ENCODE results near the gene PTGR3. TPM values are rescaled to one million over a fixed set of nuclear protein-coding genes. Genes with fewer than 3 reads are reported as not detected.

Gene PTGR3
- total and polyA plus RNA-seq, 2 of the 8 experiments (the other 6 are each of a cell fraction or from before 2014, with no cell fraction given) = 2.0 to 3.6 TPM

DNA sequence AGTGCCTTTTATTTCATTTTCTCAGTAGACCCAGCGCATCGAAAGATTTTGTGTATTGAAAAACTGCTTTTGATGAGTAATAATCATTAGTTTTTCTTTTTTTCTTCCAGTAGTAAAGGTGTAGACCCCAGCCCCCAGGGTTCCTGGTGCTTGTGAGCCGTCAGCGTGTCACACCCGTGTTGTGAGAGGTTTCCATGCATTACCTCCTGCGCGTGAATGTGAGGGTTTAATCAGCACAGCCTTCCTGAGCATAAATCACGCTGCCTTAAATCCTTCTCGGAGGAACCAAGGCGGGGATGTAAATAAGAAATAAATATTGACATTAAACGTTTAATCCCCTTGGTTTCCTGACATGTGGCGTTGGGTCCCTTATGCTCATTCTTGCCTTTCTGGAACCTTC lies 26.0 kb upstream of the PTGR3 start (continued):
- no peak for TF ChIP-seq SRF (IDR thresholded peaks at IDR 0.05; ENCODE audit: low read depth, low read length)
- TF ChIP-seq, protein P1, sequence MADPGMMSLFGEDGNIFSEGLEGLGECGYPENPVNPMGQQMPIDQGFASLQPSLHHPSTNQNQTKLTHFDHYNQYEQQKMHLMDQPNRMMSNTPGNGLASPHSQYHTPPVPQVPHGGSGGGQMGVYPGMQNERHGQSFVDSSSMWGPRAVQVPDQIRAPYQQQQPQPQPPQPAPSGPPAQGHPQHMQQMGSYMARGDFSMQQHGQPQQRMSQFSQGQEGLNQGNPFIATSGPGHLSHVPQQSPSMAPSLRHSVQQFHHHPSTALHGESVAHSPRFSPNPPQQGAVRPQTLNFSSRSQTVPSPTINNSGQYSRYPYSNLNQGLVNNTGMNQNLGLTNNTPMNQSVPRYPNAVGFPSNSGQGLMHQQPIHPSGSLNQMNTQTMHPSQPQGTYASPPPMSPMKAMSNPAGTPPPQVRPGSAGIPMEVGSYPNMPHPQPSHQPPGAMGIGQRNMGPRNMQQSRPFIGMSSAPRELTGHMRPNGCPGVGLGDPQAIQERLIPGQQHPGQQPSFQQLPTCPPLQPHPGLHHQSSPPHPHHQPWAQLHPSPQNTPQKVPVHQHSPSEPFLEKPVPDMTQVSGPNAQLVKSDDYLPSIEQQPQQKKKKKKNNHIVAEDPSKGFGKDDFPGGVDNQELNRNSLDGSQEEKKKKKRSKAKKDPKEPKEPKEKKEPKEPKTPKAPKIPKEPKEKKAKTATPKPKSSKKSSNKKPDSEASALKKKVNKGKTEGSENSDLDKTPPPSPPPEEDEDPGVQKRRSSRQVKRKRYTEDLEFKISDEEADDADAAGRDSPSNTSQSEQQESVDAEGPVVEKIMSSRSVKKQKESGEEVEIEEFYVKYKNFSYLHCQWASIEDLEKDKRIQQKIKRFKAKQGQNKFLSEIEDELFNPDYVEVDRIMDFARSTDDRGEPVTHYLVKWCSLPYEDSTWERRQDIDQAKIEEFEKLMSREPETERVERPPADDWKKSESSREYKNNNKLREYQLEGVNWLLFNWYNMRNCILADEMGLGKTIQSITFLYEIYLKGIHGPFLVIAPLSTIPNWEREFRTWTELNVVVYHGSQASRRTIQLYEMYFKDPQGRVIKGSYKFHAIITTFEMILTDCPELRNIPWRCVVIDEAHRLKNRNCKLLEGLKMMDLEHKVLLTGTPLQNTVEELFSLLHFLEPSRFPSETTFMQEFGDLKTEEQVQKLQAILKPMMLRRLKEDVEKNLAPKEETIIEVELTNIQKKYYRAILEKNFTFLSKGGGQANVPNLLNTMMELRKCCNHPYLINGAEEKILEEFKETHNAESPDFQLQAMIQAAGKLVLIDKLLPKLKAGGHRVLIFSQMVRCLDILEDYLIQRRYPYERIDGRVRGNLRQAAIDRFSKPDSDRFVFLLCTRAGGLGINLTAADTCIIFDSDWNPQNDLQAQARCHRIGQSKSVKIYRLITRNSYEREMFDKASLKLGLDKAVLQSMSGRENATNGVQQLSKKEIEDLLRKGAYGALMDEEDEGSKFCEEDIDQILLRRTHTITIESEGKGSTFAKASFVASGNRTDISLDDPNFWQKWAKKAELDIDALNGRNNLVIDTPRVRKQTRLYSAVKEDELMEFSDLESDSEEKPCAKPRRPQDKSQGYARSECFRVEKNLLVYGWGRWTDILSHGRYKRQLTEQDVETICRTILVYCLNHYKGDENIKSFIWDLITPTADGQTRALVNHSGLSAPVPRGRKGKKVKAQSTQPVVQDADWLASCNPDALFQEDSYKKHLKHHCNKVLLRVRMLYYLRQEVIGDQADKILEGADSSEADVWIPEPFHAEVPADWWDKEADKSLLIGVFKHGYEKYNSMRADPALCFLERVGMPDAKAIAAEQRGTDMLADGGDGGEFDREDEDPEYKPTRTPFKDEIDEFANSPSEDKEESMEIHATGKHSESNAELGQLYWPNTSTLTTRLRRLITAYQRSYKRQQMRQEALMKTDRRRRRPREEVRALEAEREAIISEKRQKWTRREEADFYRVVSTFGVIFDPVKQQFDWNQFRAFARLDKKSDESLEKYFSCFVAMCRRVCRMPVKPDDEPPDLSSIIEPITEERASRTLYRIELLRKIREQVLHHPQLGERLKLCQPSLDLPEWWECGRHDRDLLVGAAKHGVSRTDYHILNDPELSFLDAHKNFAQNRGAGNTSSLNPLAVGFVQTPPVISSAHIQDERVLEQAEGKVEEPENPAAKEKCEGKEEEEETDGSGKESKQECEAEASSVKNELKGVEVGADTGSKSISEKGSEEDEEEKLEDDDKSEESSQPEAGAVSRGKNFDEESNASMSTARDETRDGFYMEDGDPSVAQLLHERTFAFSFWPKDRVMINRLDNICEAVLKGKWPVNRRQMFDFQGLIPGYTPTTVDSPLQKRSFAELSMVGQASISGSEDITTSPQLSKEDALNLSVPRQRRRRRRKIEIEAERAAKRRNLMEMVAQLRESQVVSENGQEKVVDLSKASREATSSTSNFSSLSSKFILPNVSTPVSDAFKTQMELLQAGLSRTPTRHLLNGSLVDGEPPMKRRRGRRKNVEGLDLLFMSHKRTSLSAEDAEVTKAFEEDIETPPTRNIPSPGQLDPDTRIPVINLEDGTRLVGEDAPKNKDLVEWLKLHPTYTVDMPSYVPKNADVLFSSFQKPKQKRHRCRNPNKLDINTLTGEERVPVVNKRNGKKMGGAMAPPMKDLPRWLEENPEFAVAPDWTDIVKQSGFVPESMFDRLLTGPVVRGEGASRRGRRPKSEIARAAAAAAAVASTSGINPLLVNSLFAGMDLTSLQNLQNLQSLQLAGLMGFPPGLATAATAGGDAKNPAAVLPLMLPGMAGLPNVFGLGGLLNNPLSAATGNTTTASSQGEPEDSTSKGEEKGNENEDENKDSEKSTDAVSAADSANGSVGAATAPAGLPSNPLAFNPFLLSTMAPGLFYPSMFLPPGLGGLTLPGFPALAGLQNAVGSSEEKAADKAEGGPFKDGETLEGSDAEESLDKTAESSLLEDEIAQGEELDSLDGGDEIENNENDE (IDR thresholded peaks at IDR 0.05; ENCODE audit: insufficient replicate concordance, low read length) = no peak
- TF ChIP-seq USF2 (IDR thresholded peaks at IDR 0.05; ENCODE audit: low read length) = no peak
- no peak for TF ChIP-seq SP4 (IDR thresholded peaks at IDR 0.05; ENCODE audit: low read length)
- TF ChIP-seq CEBPB (IDR thresholded peaks at IDR 0.05; ENCODE audit: low read depth, low read length) = no peak
- no peak for TF ChIP-seq POU5F1 (IDR thresholded peaks at IDR 0.05; ENCODE audit: low read depth, low read length)

Measured in H1 (cell line).